ENCODE measurements around the gene MSI2. TPM values are rescaled to one million over a fixed set of nuclear protein-coding genes. Genes with fewer than 3 reads are reported as not detected.

Gene MSI2
- total RNA-seq, 1 donor from 2014 or later = 140 TPM

GRCh38 chr17:57458718-57459285 lies 202.5 kb downstream of the MSI2 start:
- TF ChIP-seq CTCF (conservative IDR thresholded peaks at IDR 0.05) = no peak
- H3K9me3 Mint-ChIP-seq = no peaks in the 10 kb centered on the region
- H3K27ac Mint-ChIP-seq (ENCODE audit: unreplicated experiment) = no peak overlapping the region
- no peaks in the 10 kb centered on the region for H3K27me3 Mint-ChIP-seq (ENCODE audit: low read depth)
- H3K36me3 Mint-ChIP-seq (ENCODE audit: low read depth) = peaks cover 14% of the 10 kb centered on the region
- H3K4me3 Mint-ChIP-seq = no peak overlapping the region
- DNase-seq (ENCODE audit: low read depth, low spot score) = no peak
- peaks cover 66% of the 10 kb centered on the region for H3K4me1 Mint-ChIP-seq

GRCh38 chr17:57459286-57459915 lies 203.1 kb downstream of the MSI2 start:
- Mint-ChIP-seq H3K27ac (ENCODE audit: unreplicated experiment) (no peak overlapping the region), H3K36me3 (ENCODE audit: low read depth) (peaks cover 15% of the 10 kb centered on the region), H3K4me3 (no peak overlapping the region), H3K4me1 (peaks cover 71% of the 10 kb centered on the region), H3K27me3 (ENCODE audit: low read depth) (no peaks in the 10 kb centered on the region), H3K9me3 (no peaks in the 10 kb centered on the region)
- no peak for DNase-seq (ENCODE audit: low read depth, low spot score)
- no peak for TF ChIP-seq CTCF (conservative IDR thresholded peaks at IDR 0.05)

GRCh38 chr17:57461082-57461481 lies 204.8 kb downstream of the MSI2 start:
- Mint-ChIP-seq H3K27me3 (ENCODE audit: low read depth) (no peaks in the 10 kb centered on the region), H3K27ac (ENCODE audit: unreplicated experiment) (no peak overlapping the region)

GRCh38 chr17:57462007-57462579 lies 205.8 kb downstream of the MSI2 start:
- no peak for DNase-seq (ENCODE audit: low read depth, low spot score)
- no peak for TF ChIP-seq CTCF (conservative IDR thresholded peaks at IDR 0.05)
- H3K27me3 Mint-ChIP-seq (ENCODE audit: low read depth) = no peaks in the 10 kb centered on the region
- peak overlapping the region; percentile 14 for H3K27ac Mint-ChIP-seq (ENCODE audit: unreplicated experiment)
- no peaks in the 10 kb centered on the region for H3K9me3 Mint-ChIP-seq
- no peak overlapping the region for H3K4me3 Mint-ChIP-seq
- H3K36me3 Mint-ChIP-seq (ENCODE audit: low read depth) = peaks cover 7% of the 10 kb centered on the region
- H3K4me1 Mint-ChIP-seq = peaks cover 75% of the 10 kb centered on the region

More at GRCh38 chr17:57461082-57461481, 204.8 kb downstream of the MSI2 start:
- Mint-ChIP-seq H3K9me3 (no peaks in the 10 kb centered on the region), H3K4me1 (peaks cover 71% of the 10 kb centered on the region), H3K4me3 (no peak overlapping the region), H3K36me3 (ENCODE audit: low read depth) (peaks cover 12% of the 10 kb centered on the region)
- TF ChIP-seq CTCF (conservative IDR thresholded peaks at IDR 0.05) = no peak
- no peak for DNase-seq (ENCODE audit: low read depth, low spot score)

GRCh38 chr17:57463103-57463885 lies 207.0 kb downstream of the MSI2 start:
- Mint-ChIP-seq H3K4me3 (no peak overlapping the region), H3K27ac (ENCODE audit: unreplicated experiment) (no peak overlapping the region), H3K36me3 (ENCODE audit: low read depth) (peaks cover 11% of the 10 kb centered on the region)

More at GRCh38 chr17:57463103-57463885, 207.0 kb downstream of the MSI2 start:
- Mint-ChIP-seq H3K4me1 (peaks cover 84% of the 10 kb centered on the region), H3K27me3 (ENCODE audit: low read depth) (no peaks in the 10 kb centered on the region), H3K9me3 (no peaks in the 10 kb centered on the region)
- TF ChIP-seq CTCF (conservative IDR thresholded peaks at IDR 0.05) = no peak
- DNase-seq (ENCODE audit: low read depth, low spot score) = no peak

All from neural crest cell (in vitro differentiated cells).